Activated CD8-positive, alpha-beta memory T cell treated with anti-CD3 and anti-CD28 coated beads, Interleukin-2, amount 50 U/mL, for 24 hours (primary cell): ENCODE results near the gene ADH5.
"Not testable (repeated sequence)": the region's sequence is repeated elsewhere in the genome, so short reads cannot be mapped to it uniquely, and the experiment has no call there.

Source experiments
- DNase-seq: peaks from one replicate; pipeline ENCODE4 v3.0.0-alpha.2; 2020; ENCODE audit errors: extremely low read depth

Gene ADH5

GRCh38 chr4:99084595-99084994, 4.0 kb downstream of the ADH5 start:
- DNase-seq = no peak

GRCh38 chr4:99082192-99082591, 6.4 kb downstream of the ADH5 start:
- DNase-seq = no peak

GRCh38 chr4:99080869-99081268, 7.7 kb downstream of the ADH5 start:
- DNase-seq = not testable (repeated sequence)

GRCh38 chr4:99079625-99080295, 8.8 kb downstream of the ADH5 start:
- no peak for DNase-seq

- DNase-seq = no peak
Observed at GRCh38 chr4:99078931-99079624, 9.5 kb downstream of the ADH5 start.

GRCh38 chr4:99078336-99078735, 10.3 kb downstream of the ADH5 start:
- DNase-seq = no peak

GRCh38 chr4:99077177-99077576, 11.4 kb downstream of the ADH5 start:
- no peak for DNase-seq

GRCh38 chr4:99076292-99076976, 12.2 kb downstream of the ADH5 start:
- no peak for DNase-seq

- no peak for DNase-seq
Observed at GRCh38 chr4:99074816-99075215, 13.8 kb downstream of the ADH5 start.

GRCh38 chr4:99071159-99071558, 17.4 kb downstream of the ADH5 start:
- DNase-seq = no peak

GRCh38 chr4:99067617-99068016, 21.0 kb downstream of the ADH5 start:
- no peak for DNase-seq

- not testable (repeated sequence) for DNase-seq
Observed at GRCh38 chr4:99065521-99065920, 23.1 kb downstream of the ADH5 start.

- DNase-seq = no peak
Observed at GRCh38 chr4:99062120-99062519, 26.5 kb downstream of the ADH5 start.

GRCh38 chr4:99061048-99061700, 27.4 kb downstream of the ADH5 start:
- no peak for DNase-seq

- no peak for DNase-seq
Observed at GRCh38 chr4:99059550-99059949, 29.0 kb downstream of the ADH5 start.

GRCh38 chr4:99058228-99058627, 30.4 kb downstream of the ADH5 start:
- DNase-seq = no peak

- DNase-seq = no peak
Observed at GRCh38 chr4:99054428-99054994, 34.1 kb downstream of the ADH5 start.

- no peak for DNase-seq
Observed at GRCh38 chr4:99052902-99053301, 35.7 kb downstream of the ADH5 start.

GRCh38 chr4:99047710-99048109, 40.9 kb downstream of the ADH5 start:
- DNase-seq = no peak

GRCh38 chr4:99043346-99043745, 45.2 kb downstream of the ADH5 start:
- no peak for DNase-seq

- no peak for DNase-seq
Observed at GRCh38 chr4:99038213-99038612, 50.4 kb downstream of the ADH5 start.

- DNase-seq = no peak
Observed at GRCh38 chr4:99033956-99034355, 54.6 kb downstream of the ADH5 start.
